ENCODE measurements around the gene GPRC5C.
"Not testable (repeated sequence)": the region's sequence is repeated elsewhere in the genome, so short reads cannot be mapped to it uniquely, and the experiment has no call there.

Gene GPRC5C

DNA sequence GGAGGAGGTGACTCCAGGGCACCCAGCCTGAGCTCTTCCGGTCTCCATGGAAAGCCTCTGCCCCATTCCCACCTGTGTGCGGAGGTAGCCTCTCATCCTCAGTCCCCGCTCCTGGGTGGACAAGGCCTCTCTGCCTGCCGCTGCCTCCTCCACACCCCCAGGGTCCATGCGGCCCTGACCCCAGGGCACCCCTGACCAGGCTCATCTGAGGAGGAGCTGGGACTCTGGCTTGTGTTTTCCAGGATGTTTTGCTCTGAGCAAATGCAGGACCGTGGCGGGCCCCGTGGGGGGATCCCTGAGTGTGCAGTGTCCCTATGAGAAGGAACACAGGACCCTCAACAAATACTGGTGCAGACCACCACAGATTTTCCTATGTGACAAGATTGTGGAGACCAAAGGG, 41.4 kb downstream of the GPRC5C start:
- no peak for DNase-seq (ENCODE audit: low read depth in 2 of 2)

DNA sequence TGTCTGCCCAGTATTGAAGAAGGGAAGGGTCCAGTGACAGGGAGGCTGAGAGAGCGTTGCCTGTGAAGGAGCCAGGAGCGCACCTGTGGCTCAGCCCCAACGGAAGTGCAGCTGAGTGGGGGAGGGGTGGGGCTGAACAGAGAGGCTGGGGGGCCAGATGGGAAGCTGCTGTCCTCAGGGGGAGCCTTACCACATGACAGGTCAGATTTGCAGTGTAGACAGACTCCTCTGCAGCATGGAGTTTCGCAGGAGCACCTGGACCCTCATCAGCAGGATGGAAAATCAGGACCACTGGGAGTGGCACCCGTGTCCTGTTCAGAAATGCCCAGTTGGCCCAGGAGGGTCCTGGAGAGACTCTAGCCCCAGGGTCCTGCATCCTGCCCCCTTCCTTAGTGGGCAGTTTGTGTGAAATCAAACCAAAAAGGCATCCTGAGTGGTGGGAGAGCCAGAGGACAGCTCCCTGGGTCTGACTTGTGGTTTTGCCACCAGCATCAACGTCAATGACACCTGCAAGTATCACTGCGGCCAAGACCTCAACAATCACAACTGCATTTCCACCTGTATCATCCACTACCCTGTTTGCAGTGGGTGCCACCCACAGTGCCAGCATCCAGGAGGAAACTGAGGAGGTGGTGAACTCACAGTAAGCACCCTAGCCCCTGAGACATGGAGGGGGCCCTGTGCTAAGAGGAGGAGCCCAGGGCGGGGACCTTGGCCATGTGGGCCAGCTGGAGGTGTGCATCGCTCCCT, 42.3 kb downstream of the GPRC5C start:
- DNase-seq (ENCODE audit: low read depth in 2 of 2): no peak

GRCh38 chr17:74475189-74475588, 43.3 kb downstream of the GPRC5C start:
- DNase-seq (ENCODE audit: low read depth in 2 of 2): no peak

- no peak for DNase-seq (ENCODE audit: low read depth in 2 of 2)
These were observed 45.5 kb downstream of the GPRC5C start for GRCh38 chr17:74477411-74477810.

GRCh38 chr17:74478420-74479100, 46.7 kb downstream of the GPRC5C start:
- DNase-seq (ENCODE audit: low read depth in 2 of 2): peak in 1 of 2 donors; percentile 17

- no peak for DNase-seq (ENCODE audit: low read depth in 2 of 2)
These were observed 48.4 kb downstream of the GPRC5C start for GRCh38 chr17:74480290-74480689.

DNA sequence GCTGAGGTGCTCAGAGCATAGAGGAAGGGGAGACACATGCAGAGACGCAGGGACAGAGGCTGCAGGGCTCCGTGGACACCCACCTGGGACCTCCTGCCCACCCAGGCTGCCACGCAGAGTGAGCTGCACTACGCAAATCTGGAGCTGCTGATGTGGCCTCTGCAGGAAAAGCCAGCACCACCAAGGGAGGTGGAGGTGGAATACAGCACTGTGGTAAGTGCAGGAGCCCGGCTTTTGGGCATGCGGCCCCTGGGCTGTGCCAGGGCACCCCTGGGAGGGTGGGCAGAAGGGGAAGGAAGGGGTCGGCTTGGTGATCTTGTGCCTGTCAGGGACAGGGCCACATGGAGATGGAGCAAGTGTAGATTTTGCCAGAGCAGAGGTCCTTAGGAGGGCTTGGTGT, 49.7 kb downstream of the GPRC5C start:
- DNase-seq (ENCODE audit: low read depth in 2 of 2): no peak

DNA sequence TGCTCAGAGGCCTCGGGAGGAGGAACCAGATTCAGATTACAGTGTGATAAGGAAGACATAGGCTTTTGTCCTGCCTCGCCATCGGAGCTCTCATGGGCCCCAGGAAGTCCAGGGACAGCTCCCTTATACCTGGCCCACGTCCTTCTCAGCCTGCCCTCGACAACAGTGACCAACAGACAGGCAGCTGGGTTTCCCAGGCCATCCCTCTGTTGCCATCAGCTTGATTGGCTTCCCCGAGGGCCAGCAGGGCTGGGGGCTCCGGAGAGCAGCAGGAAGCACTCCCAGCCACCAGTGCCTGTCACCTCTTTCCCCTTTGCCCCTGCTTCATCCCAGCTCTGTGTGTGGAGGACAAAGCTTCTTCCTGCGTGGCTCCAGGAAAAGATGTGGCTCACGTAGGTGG, 52.2 kb downstream of the GPRC5C start:
- DNase-seq (ENCODE audit: low read depth in 2 of 2): no peak

- no peak for DNase-seq (ENCODE audit: low read depth in 2 of 2)
These were observed 53.3 kb downstream of the GPRC5C start for GRCh38 chr17:74485022-74485743.

DNA sequence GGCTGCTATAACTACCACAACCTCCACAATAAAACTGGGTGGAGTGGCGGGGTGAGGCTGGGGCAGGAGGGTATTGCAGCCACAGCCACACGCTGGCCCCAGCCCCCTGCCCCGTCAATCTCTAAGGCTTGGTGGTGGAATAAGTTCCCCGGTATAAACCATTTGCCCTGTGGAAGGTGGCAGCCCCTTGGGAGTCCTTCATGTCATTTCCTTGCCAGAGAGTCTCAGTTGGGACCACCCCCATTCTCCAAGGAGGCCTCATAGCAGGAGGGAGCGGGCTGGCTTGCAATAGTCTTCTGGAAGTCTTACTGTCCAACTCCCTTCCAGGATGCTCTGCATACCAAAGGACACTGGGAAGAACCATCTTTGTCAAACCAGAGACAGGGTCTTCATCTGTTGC, 54.0 kb downstream of the GPRC5C start:
- DNase-seq (ENCODE audit: low read depth in 2 of 2): no peak

DNA sequence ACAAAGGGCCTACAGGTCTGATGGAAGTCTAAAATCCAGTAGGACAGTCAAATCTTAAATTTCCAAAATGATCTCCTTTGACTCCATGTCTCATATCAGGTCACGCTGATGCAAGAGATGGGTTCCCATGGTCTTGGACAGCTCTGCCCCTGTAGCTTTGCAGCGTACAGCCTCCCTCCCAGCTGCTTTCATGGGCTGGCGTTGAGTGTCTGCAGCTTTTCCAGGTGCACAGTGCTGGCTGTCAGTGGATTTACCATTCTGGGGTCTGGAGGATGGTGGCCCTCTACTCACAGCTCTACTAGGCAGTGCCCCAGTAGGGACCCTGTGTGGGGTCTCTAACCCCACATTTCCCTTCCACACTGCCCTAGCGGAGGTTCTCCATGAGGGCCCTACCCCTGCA, 56.4 kb downstream of the GPRC5C start:
- DNase-seq (ENCODE audit: low read depth in 2 of 2): not testable (repeated sequence)

DNA sequence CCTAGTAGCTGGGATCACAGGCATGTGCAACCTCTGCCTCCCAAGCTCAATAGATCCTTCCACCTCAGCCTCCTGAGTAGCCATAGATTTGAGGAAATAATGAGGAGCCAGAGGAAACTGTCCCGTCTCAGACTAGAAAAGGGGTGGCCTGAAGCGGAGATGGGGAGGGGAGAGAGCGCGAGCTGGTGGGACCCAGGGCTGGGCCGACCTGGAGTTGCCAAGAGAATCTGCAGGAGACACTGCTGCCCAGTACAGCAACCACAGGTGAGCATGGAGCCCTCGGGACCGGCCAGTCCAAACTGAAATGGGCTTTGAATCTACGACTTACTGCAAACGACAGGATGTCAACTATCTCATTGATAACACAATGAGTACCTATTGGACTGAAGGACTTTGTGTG, 58.8 kb downstream of the GPRC5C start:
- DNase-seq (ENCODE audit: low read depth in 2 of 2): no peak

DNA sequence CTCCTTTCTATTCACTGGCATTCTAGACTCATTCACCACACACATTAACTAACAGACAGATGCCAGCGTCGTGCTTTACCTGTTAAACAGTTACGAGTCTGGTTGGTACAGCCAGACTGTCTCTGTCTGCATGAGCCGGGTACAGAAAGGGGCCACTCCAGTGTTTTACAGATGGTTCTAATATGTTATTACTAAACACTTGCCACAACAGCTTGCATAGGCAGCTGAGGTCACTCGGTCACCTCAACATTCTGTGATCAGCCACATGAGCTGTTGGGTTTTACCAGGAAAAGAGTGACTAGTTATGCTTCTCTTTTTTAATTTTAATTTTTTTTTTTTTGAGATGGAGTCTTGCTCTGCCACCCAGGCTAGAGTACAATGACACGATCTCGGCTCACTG, 59.7 kb downstream of the GPRC5C start:
- DNase-seq (ENCODE audit: low read depth in 2 of 2): no peak

GRCh38 chr17:74493331-74493833, 61.5 kb downstream of the GPRC5C start:
- peak; percentile 48 to 52 for DNase-seq (ENCODE audit: low read depth in 2 of 2)
